H1 (cell line): ENCODE data around the gene PLCL1. TPM values are rescaled to one million over a fixed set of nuclear protein-coding genes. Genes with fewer than 3 reads are reported as not detected.

ENCODE experiments used
- CTCF ChIA-PET: fragments of 300-600 bp; sonication (Branson Sonifier 250); formaldehyde crosslinking; loops from one replicate; lab custom pipeline; 2021; ENCODE audit not compliant: partially characterized antibody; lab: Charles Lee
- POLR2A ChIA-PET: fragments of 300-600 bp; sonication (Branson Sonifier 250); formaldehyde crosslinking; loops from one replicate; lab custom pipeline; 2021; ENCODE audit warnings: inconsistent platforms; ENCODE audit not compliant: partially characterized antibody; lab: Charles Lee
- DNase-seq, 2 experiments: peaks; one replicate each; pipeline versions ENCODE4 v3.0.0 to v3.0.0-alpha.2; 2010 to 2022; ENCODE audit warnings: low spot score in 2 of 2, low read depth in 1 of 2, mixed read lengths in 1 of 2
- FAIRE-seq: peaks from 2 replicates; lab custom pipeline; 2011; peaks lifted over from hg19 to GRCh38; lab: Jason Lieb, UNC
- H2AFZ ChIP-seq: 2 replicates; pipeline ENCODE4 v1.8.1; 2012; ENCODE audit warnings: low read length, inconsistent platforms
- H2AK5ac ChIP-seq: 2 replicates; pipeline ENCODE4 v1.6.1; 2013; ENCODE audit warnings: low read depth, low read length
- H2BK120ac ChIP-seq: replicated peaks from 2 replicates; pipeline ENCODE3; 2013; ENCODE audit warnings: low read depth, low read length, inconsistent platforms
- H2BK12ac ChIP-seq: 2 replicates; pipeline ENCODE4 v1.6.1; 2013; ENCODE audit warnings: low read depth, low read length
- H2BK15ac ChIP-seq: 2 replicates; pipeline ENCODE4 v1.6.1; 2013; ENCODE audit warnings: low read length
- H2BK20ac ChIP-seq: 2 replicates; pipeline ENCODE4 v1.6.1; 2013; ENCODE audit warnings: low read length
- H2BK5ac ChIP-seq: 2 replicates; pipeline ENCODE4 v1.6.1; 2013; ENCODE audit warnings: low read depth, low read length
- H3K14ac ChIP-seq: 2 replicates; pipeline ENCODE4 v1.6.1; 2013; ENCODE audit warnings: inconsistent platforms; ENCODE audit not compliant: insufficient read length
- H3K18ac ChIP-seq: 2 replicates; pipeline ENCODE4 v1.6.1; 2013; ENCODE audit warnings: low read length; ENCODE audit errors: extremely low read depth
- H3K23ac ChIP-seq: 2 replicates; pipeline ENCODE4 v1.6.1; 2013; ENCODE audit warnings: inconsistent platforms; ENCODE audit not compliant: insufficient read length
- H3K23me2 ChIP-seq: 2 replicates; pipeline ENCODE4 v1.6.1; 2013; ENCODE audit warnings: low read depth, low read length
- H3K27ac ChIP-seq: 2 replicates; pipeline ENCODE4 v1.6.1; 2011; ENCODE audit warnings: low read depth, low read length, inconsistent platforms
- H3K27me3 ChIP-seq, 4 experiments: replicated peaks in 1 of 4; 1 replicate in 1 of 4; 2 replicates in 3 of 4; pipeline versions ENCODE4 v1.6.1 to v1.8.1; 2011 to 2013; ENCODE audit warnings: low read length in 3 of 4, mild to moderate bottlenecking in 3 of 4, inconsistent platforms in 2 of 4, mixed read lengths in 2 of 4, moderate library complexity in 1 of 4; ENCODE audit not compliant: control insufficient read depth in 3 of 4, insufficient read depth in 3 of 4; ENCODE audit errors: extremely low read depth in 1 of 4
- H3K36me3 ChIP-seq, 4 experiments: 2 replicates each; pipeline versions ENCODE4 v1.6.1 to v1.8.1; 2011 to 2013; ENCODE audit warnings: mild to moderate bottlenecking in 4 of 4, low read length in 3 of 4, moderate library complexity in 2 of 4, control low read depth in 1 of 4, inconsistent platforms in 1 of 4; ENCODE audit not compliant: insufficient read depth in 4 of 4, control insufficient read depth in 2 of 4
- H3K4ac ChIP-seq: replicated peaks from 2 replicates; pipeline ENCODE3; 2013; ENCODE audit warnings: low read length, low read depth, mixed read lengths, inconsistent platforms; ENCODE audit not compliant: insufficient read length
- H3K4me1 ChIP-seq, 4 experiments: replicated peaks in 1 of 4; 1 replicate in 1 of 4; 2 replicates in 3 of 4; pipeline versions ENCODE4 v1.6.1 to v1.8.1; 2011 to 2013; ENCODE audit warnings: low read length in 3 of 4, inconsistent platforms in 2 of 4, mixed read lengths in 1 of 4; ENCODE audit not compliant: insufficient read depth in 4 of 4, control insufficient read depth in 3 of 4
- H3K4me2 ChIP-seq, 2 experiments: 2 replicates each; pipeline versions ENCODE4 v1.6.1 to v1.8.1; 2011 to 2013; ENCODE audit warnings: low read depth in 2 of 2, low read length in 2 of 2, control low read depth in 1 of 2, inconsistent platforms in 1 of 2, mild to moderate bottlenecking in 1 of 2; ENCODE audit not compliant: insufficient read depth in 1 of 2
- H3K4me3 ChIP-seq, 4 experiments: fragments of 200-600, 300-600 bp in 1 of 4; sonication (generic), shearing (Covaris generic), sonication (Bioruptor Twin) in 1 of 4; 2 replicates each; pipeline versions ENCODE4 v1.5.1 to v1.8.1; 2011 to 2016; ENCODE audit warnings: low read length in 4 of 4, low read depth in 3 of 4, control low read depth in 2 of 4, inconsistent platforms in 2 of 4, mild to moderate bottlenecking in 2 of 4, mixed read lengths in 1 of 4, moderate library complexity in 1 of 4; ENCODE audit not compliant: insufficient read depth in 2 of 4; ENCODE audit errors: extremely low read depth in 1 of 4
- H3K56ac ChIP-seq: replicated peaks from 2 replicates; pipeline ENCODE3; 2013; ENCODE audit warnings: low read depth, mild to moderate bottlenecking, mixed read lengths, low read length, inconsistent platforms; ENCODE audit not compliant: insufficient read length
- H3K79me1 ChIP-seq: 2 replicates; pipeline ENCODE4 v1.6.1; 2013; ENCODE audit warnings: low read depth, low read length, control low read depth
- H3K79me2 ChIP-seq, 2 experiments: 2 replicates each; pipeline versions ENCODE4 v1.6.1 to v1.8.1; 2012 to 2013; ENCODE audit warnings: low read length in 2 of 2, mild to moderate bottlenecking in 2 of 2, inconsistent platforms in 1 of 2; ENCODE audit not compliant: insufficient read depth in 2 of 2, control insufficient read depth in 1 of 2
- H3K9ac ChIP-seq, 4 experiments: replicated peaks in 1 of 4; 1 replicate in 1 of 4; 2 replicates in 3 of 4; pipeline versions ENCODE4 v1.6.1 to v1.8.1; 2011 to 2013; ENCODE audit warnings: low read depth in 3 of 4, low read length in 3 of 4, control low read depth in 2 of 4, mild to moderate bottlenecking in 2 of 4, moderate library complexity in 2 of 4, inconsistent platforms in 1 of 4; ENCODE audit errors: extremely low read depth in 1 of 4
- H3K9me3 ChIP-seq, 2 experiments: 2 replicates each; pipeline versions ENCODE4 v1.6.1 to v1.8.1; 2012 to 2013; ENCODE audit warnings: mild to moderate bottlenecking in 2 of 2, moderate library complexity in 2 of 2, control low read depth in 1 of 2, inconsistent platforms in 1 of 2, low read depth in 1 of 2, low read length in 1 of 2, mixed read lengths in 1 of 2; ENCODE audit not compliant: insufficient read depth in 2 of 2
- H4K20me1 ChIP-seq, 2 experiments: replicated peaks in 1 of 2; 2 replicates each; pipeline versions ENCODE3 to v1.8.1; 2011 to 2013; ENCODE audit warnings: inconsistent platforms in 2 of 2, low read length in 2 of 2, mild to moderate bottlenecking in 1 of 2; ENCODE audit not compliant: insufficient read depth in 2 of 2, control insufficient read depth in 1 of 2
- H4K5ac ChIP-seq: 2 replicates; pipeline ENCODE4 v1.6.1; 2013; ENCODE audit warnings: low read length, low read depth, mixed read lengths, inconsistent platforms; ENCODE audit not compliant: insufficient read length
- H4K8ac ChIP-seq: 2 replicates; pipeline ENCODE4 v1.8.0; 2013; ENCODE audit warnings: mild to moderate bottlenecking, moderate library complexity, low read length, inconsistent platforms; ENCODE audit not compliant: insufficient read depth; ENCODE audit errors: extremely low read depth
- H4K91ac ChIP-seq: replicated peaks from 2 replicates; pipeline ENCODE3; 2013; ENCODE audit warnings: low read length, mixed read lengths, inconsistent platforms; ENCODE audit not compliant: insufficient read length
- CHD1 ChIP-seq: IDR thresholded peaks from 2 replicates; pipeline ENCODE4 v1.6.1; 2012; ENCODE audit warnings: low read depth, low read length, improper control_type of control experiment
- CHD2 ChIP-seq: IDR thresholded peaks from 2 replicates; pipeline ENCODE4 v1.6.1; 2012; ENCODE audit warnings: low read length, improper control_type of control experiment
- GABPA ChIP-seq: IDR thresholded peaks from 2 replicates; pipeline ENCODE4 v1.6.1; 2011; ENCODE audit warnings: mild to moderate bottlenecking, low read length, moderate library complexity, borderline replicate concordance; ENCODE audit not compliant: insufficient read depth
- POLR2A ChIP-seq, 2 experiments: IDR thresholded peaks; 1 replicate in 1 of 2; 2 replicates in 1 of 2; pipeline ENCODE4 v1.6.1; 2011; ENCODE audit warnings: low read depth in 2 of 2, low read length in 2 of 2, mild to moderate bottlenecking in 2 of 2; ENCODE audit errors: control extremely low read depth in 1 of 2
- WGBS, 2 experiments: shearing (Covaris generic) in 1 of 2; methylation state at CpG; one replicate each; pipeline versions ENCODE4 v1.1.6 to v1.1.7; 2013 to 2015; ENCODE audit warnings: low lambda C conversion rate in 2 of 2, mixed read lengths in 2 of 2, inconsistent platforms in 1 of 2, low coverage in 1 of 2, missing lambda C conversion rate in 1 of 2; ENCODE audit not compliant: insufficient replicate concordance in 2 of 2, insufficient coverage in 1 of 2, insufficient read length in 1 of 2; ENCODE audit errors: extremely low coverage in 1 of 2, missing lambda C conversion rate in 1 of 2; 5-methylcytosine and 5-hydroxymethylcytosine counted together
- polyA plus RNA-seq, 7 experiments: library from polyadenylated mRNA; depleted of rRNA in 3 of 7; stranded (reverse) in 5 of 7; unstranded in 2 of 7; fragments of >200 nt in 5 of 7; fragments of 200-250 nt in 2 of 7; gene quantifications; 1 replicate in 5 of 7; 2 replicates in 1 of 7; 4 replicates in 1 of 7; pipeline versions ENCODE4 v1.2.1 to v1.2.3, GENCODE V29; 2011 to 2013; ENCODE audit warnings: missing spikeins in 2 of 7, mixed read lengths in 2 of 7
- total RNA-seq: library from RNA; stranded (reverse); fragmentation: NEBNext Ultra II Directional; extraction: Animal tissue kit (Norgen Biotek cat#: 25700); gene quantifications from 2 replicates; pipeline ENCODE4 v1.2.1, GENCODE V29; 2021

The PLCL1 gene
- total and polyA plus RNA-seq, 2 of the 8 experiments (the other 6 are each of a cell fraction or from before 2014, with no cell fraction given) = not detected

GRCh38 chr2:198052741-198053140 is 248.3 kb downstream of the PLCL1 start:
- Histone ChIP-seq H3K9me3 (no peaks in the 10 kb centered on the region), H3K27ac (no peak overlapping the region), H2AK5ac (no peak overlapping the region), H2BK12ac (no peak overlapping the region), H3K27me3 (no peaks in the 10 kb centered on the region), H4K91ac (no peak overlapping the region), H3K9ac (no peak overlapping the region), H3K56ac (no peak overlapping the region), H4K5ac (no peak overlapping the region), H3K14ac (no peak overlapping the region), H4K20me1 (no peaks in the 10 kb centered on the region), H2BK5ac (no peak overlapping the region), H2BK120ac (no peak overlapping the region), H3K4me1 (no peaks in the 10 kb centered on the region), H3K4me3 (no peak overlapping the region), H3K79me1 (no peaks in the 10 kb centered on the region), H3K23me2 (no peaks in the 10 kb centered on the region), H2AFZ (no peak overlapping the region), H3K23ac (no peak overlapping the region), H3K79me2 (no peaks in the 10 kb centered on the region), H3K4ac (no peak overlapping the region), H2BK20ac (no peak overlapping the region), H3K18ac (no peak overlapping the region), H3K36me3 (no peaks in the 10 kb centered on the region), H2BK15ac (no peak overlapping the region), H3K4me2 (no peak overlapping the region), H4K8ac (no peak overlapping the region)
- TF ChIP-seq CHD1 = no peak
- TF ChIP-seq POLR2A (IDR thresholded peaks at IDR 0.05; ENCODE audit: control extremely low read depth in 1 of 2, low read depth in 2 of 2, low read length in 2 of 2) = no peak
- no peak for TF ChIP-seq GABPA
- no peak for TF ChIP-seq CHD2
- no peak for DNase-seq
- 91% methylated on average over 2 of the region's 2 CpGs; no CpG with 5 or more reads in 1 of the 2 experiments for WGBS, 2 experiments
- POLR2A ChIA-PET = no interaction called here
- CTCF ChIA-PET = interaction anchor here (0.9 to 5.9 kb wide), 14 partner anchors 10 to 244 kb away, joined by 3 to 43 read pairs (median 3); no protein-coding TSS in a partner anchor
- FAIRE-seq = no peak
